MM.1S (cell line): ENCODE measurements around the gene E2F2.

ENCODE experiments used
- DNase-seq: peaks from one replicate; pipeline ENCODE4 v3.0.0-alpha.2; 2015
- H2AFZ ChIP-seq: fragments of 300-600 bp; sonication (generic); 2 replicates; pipeline ENCODE4 v1.6.0; 2016; ENCODE audit warnings: antibody characterized with exemption, low read length
- H3F3A ChIP-seq: fragments of 300-600 bp; sonication (generic); 2 replicates; pipeline ENCODE4 v1.6.1; 2016; ENCODE audit warnings: mild to moderate bottlenecking, antibody characterized with exemption, low read length, moderate library complexity, mixed read lengths; ENCODE audit not compliant: insufficient read depth
- H3K27ac ChIP-seq: fragments of 300-600 bp; sonication (generic); 2 replicates; pipeline ENCODE4 v1.5.1; 2016; ENCODE audit warnings: mild to moderate bottlenecking, low read length
- H3K27me3 ChIP-seq: fragments of 300-600 bp; sonication (generic); replicated peaks from 2 replicates; pipeline ENCODE4 v1.6.0; 2016; ENCODE audit warnings: low read length; ENCODE audit not compliant: insufficient read depth
- H3K36me3 ChIP-seq: fragments of 300-600 bp; sonication (generic); replicated peaks from 2 replicates; pipeline ENCODE4 v1.6.1; 2016; ENCODE audit warnings: mild to moderate bottlenecking, low read length, mixed read lengths; ENCODE audit not compliant: insufficient read depth
- H3K4me1 ChIP-seq: fragments of 300-600 bp; sonication (generic); 2 replicates; pipeline ENCODE4 v1.6.1; 2016; ENCODE audit warnings: low read length, mixed read lengths
- H3K4me2 ChIP-seq: fragments of 300-600 bp; sonication (generic); 2 replicates; pipeline ENCODE4 v1.6.0; 2016; ENCODE audit warnings: low read depth, low read length
- H3K4me3 ChIP-seq: fragments of 300-600 bp; sonication (generic); 2 replicates; pipeline ENCODE4 v1.5.1; 2016; ENCODE audit warnings: low read length, mixed read lengths
- H3K79me2 ChIP-seq: fragments of 300-600 bp; sonication (generic); 2 replicates; pipeline ENCODE4 v1.6.1; 2016; ENCODE audit warnings: mixed run types, low read length, mixed read lengths
- H3K9ac ChIP-seq: fragments of 300-600 bp; sonication (generic); 2 replicates; pipeline ENCODE4 v1.6.1; 2016; ENCODE audit warnings: low read length, mixed read lengths
- H3K9me2 ChIP-seq: fragments of 300-600 bp; sonication (generic); replicated peaks from 2 replicates; pipeline ENCODE4 v1.6.1; 2016; ENCODE audit warnings: mild to moderate bottlenecking, low read length, mixed read lengths; ENCODE audit not compliant: insufficient read depth
- H3K9me3 ChIP-seq: fragments of 300-600 bp; sonication (generic); replicated peaks from 2 replicates; pipeline ENCODE4 v1.6.1; 2016; ENCODE audit warnings: mild to moderate bottlenecking, low read length, mixed read lengths; ENCODE audit not compliant: insufficient read depth
- H4K20me1 ChIP-seq: fragments of 300-600 bp; sonication (generic); 2 replicates; pipeline ENCODE4 v1.6.1; 2016; ENCODE audit warnings: mild to moderate bottlenecking, low read length, moderate library complexity, mixed read lengths; ENCODE audit not compliant: insufficient read depth
- EZH2 ChIP-seq: fragments of 300-600 bp; sonication (generic); optimal IDR thresholded peaks from 2 replicates; pipeline ENCODE3; 2017; ENCODE audit warnings: low read depth, mild to moderate bottlenecking, antibody characterized with exemption, low read length, mixed read lengths
- EZH2phosphoT487 ChIP-seq: fragments of 300-600 bp; sonication (generic); IDR thresholded peaks from 2 replicates; pipeline ENCODE4 v1.6.1; 2018; ENCODE audit warnings: antibody characterized with exemption, low read length
- TF ChIP-seq, protein P1 (sequence below): fragments of 300-600 bp; sonication (generic); IDR thresholded peaks from 2 replicates; pipeline ENCODE4 v1.5.1; 2016; ENCODE audit warnings: antibody characterized with exemption, low read length, mixed read lengths

E2F2 gene

GRCh38 chr1:23555986-23556634 is 25.1 kb upstream of the E2F2 start:
- peaks cover 33% of the 10 kb centered on the region for H3K4me1 ChIP-seq
- peaks cover 10% of the 10 kb centered on the region for H3K27me3 ChIP-seq
- no peaks in the 10 kb centered on the region for H4K20me1 ChIP-seq
- no peak for DNase-seq
- peaks cover 9% of the 10 kb centered on the region for H3K79me2 ChIP-seq
- no peak overlapping the region for H3K9ac ChIP-seq
- H3K9me3 ChIP-seq: no peaks in the 10 kb centered on the region
- H3K4me3 ChIP-seq: no peak overlapping the region
- no peaks in the 10 kb centered on the region for H3K36me3 ChIP-seq
- H3K27ac ChIP-seq: no peak overlapping the region
- H3K4me2 ChIP-seq: no peak overlapping the region
- TF ChIP-seq EZH2 (no peak), EZH2phosphoT487 (no peak)
- TF ChIP-seq, protein P1, sequence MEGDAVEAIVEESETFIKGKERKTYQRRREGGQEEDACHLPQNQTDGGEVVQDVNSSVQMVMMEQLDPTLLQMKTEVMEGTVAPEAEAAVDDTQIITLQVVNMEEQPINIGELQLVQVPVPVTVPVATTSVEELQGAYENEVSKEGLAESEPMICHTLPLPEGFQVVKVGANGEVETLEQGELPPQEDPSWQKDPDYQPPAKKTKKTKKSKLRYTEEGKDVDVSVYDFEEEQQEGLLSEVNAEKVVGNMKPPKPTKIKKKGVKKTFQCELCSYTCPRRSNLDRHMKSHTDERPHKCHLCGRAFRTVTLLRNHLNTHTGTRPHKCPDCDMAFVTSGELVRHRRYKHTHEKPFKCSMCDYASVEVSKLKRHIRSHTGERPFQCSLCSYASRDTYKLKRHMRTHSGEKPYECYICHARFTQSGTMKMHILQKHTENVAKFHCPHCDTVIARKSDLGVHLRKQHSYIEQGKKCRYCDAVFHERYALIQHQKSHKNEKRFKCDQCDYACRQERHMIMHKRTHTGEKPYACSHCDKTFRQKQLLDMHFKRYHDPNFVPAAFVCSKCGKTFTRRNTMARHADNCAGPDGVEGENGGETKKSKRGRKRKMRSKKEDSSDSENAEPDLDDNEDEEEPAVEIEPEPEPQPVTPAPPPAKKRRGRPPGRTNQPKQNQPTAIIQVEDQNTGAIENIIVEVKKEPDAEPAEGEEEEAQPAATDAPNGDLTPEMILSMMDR: no peak
- peaks cover 40% of the 10 kb centered on the region; the same call in 1 of the 2 replicates for H3F3A ChIP-seq
- no peak overlapping the region for H2AFZ ChIP-seq
- no peaks in the 10 kb centered on the region for H3K9me2 ChIP-seq

DNA sequence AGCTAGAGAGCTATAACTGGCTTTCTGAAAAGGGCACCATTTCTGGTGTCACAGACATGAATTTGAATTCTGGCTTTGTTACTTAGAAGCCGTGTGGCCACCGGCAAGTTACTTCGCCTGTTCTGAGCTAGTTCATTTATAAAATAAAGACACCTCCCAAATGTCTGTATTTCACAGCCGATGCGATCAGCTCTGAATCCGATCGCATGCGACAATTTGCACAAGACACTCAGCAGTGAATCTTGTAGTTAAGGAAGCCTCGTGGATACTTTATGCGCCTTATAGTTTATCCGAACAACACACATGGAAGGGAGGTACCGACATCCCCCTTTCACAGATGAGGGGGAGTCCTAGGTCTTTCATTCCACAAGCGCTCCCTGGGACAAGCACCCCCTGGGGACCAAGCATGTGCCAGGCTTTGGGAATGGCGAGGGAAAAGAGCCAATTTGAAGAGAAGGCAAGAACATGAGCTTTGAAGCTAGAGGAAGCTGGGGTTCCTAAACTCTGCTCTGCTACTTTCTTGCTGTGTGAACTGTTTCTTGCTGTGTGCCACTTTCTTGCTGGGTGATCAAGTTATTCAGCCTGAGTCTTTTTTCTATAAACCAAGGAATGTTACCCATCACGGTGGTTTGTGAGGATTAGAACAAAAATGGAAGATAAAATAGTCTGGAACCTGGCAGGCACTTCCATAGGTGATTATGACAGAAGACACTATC is 24.4 kb upstream of the E2F2 start:
- Histone ChIP-seq H3K36me3 (no peaks in the 10 kb centered on the region), H3K27ac (no peak overlapping the region), H3K9me2 (no peaks in the 10 kb centered on the region), H3F3A (peaks cover 34% of the 10 kb centered on the region; the same call in 1 of the 2 replicates), H3K79me2 (peaks cover 9% of the 10 kb centered on the region), H3K9ac (peak overlapping the region; percentile 15; the same call in 1 of the 2 replicates), H3K4me2 (peak overlapping the region; percentile 81), H2AFZ (peak overlapping the region; percentile 54), H3K9me3 (no peaks in the 10 kb centered on the region), H4K20me1 (no peaks in the 10 kb centered on the region), H3K4me1 (peaks cover 33% of the 10 kb centered on the region), H3K4me3 (peak overlapping the region; percentile 45; the same call in 1 of the 2 replicates), H3K27me3 (peaks cover 3% of the 10 kb centered on the region; the same call in 1 of the 2 replicates)
- no peak for TF ChIP-seq EZH2phosphoT487
- TF ChIP-seq, protein P1: no peak
- TF ChIP-seq EZH2: no peak
- DNase-seq: no peak

DNA sequence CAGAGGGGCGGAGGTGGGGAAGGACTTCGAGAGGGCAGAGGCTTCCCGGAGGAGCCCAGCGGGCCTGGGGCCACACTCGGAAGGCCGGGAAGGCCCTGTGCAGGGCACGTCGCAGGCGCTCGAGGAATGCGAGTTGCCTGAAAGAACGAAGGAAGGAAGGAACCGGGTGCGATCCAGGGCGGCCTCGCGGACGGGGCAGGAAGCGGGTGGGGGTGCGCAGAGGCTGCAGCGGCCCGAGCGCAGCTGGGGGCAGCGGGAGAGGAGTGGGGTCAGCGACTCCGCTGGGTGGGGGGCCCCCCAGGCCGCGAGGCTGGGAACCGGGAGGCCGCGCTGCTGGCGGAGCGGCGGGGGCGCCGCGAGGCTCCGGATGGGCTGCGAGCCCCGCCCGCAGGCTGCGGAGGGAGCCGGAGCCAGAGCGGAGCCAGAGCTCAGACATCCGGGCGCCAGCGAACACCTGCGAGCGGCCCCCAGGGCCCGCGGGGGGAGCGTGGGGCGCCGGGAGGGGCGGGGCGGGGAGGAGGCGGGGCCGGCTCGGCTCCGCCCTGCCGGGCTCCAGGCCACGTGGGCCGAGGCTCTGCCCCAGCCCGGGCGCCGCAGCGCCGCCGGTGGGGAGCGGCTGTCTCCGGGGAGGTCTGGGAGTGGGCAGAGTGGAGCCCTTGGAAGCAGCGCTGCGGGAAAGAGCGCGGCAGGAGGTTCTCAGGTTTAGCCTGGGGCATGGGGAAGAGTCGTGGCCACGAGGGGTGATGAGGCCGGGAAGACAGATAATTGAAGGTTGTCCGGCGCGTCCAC is 23.6 kb upstream of the E2F2 start:
- Histone ChIP-seq H3K9me3 (no peaks in the 10 kb centered on the region), H3K36me3 (no peaks in the 10 kb centered on the region), H3K4me3 (peak overlapping the region; percentile 76), H3K9ac (peak overlapping the region; percentile 81), H3F3A (peaks cover 33% of the 10 kb centered on the region; the same call in 1 of the 2 replicates), H3K4me1 (peaks cover 29% of the 10 kb centered on the region), H3K27me3 (no peaks in the 10 kb centered on the region), H3K79me2 (peaks cover 9% of the 10 kb centered on the region), H3K27ac (peak overlapping the region; percentile 41; the same call in 1 of the 2 replicates), H3K4me2 (peak overlapping the region; percentile 99), H4K20me1 (no peaks in the 10 kb centered on the region), H3K9me2 (no peaks in the 10 kb centered on the region), H2AFZ (peak overlapping the region; percentile 80)
- peak; percentile 92 for DNase-seq
- no peak for TF ChIP-seq EZH2
- TF ChIP-seq, protein P1: peak; percentile 19; the same call in 1 of the 2 replicates
- TF ChIP-seq EZH2phosphoT487: no peak
